GOT3 (cell line): ENCODE data around the gene GDF7.
"Not testable (repeated sequence)": the region's sequence is repeated elsewhere in the genome, so short reads cannot be mapped to it uniquely, and the experiment has no call there.

ENCODE experiments used
- DNase-seq: peaks from one replicate; lab custom pipeline; 2025; ENCODE audit warnings: mixed read lengths; lab: John Stamatoyannopoulos, UW

GDF7 gene

GRCh38 chr2:20698916-20699613 lies 32.1 kb downstream of the GDF7 start:
- no peak for DNase-seq

DNA sequence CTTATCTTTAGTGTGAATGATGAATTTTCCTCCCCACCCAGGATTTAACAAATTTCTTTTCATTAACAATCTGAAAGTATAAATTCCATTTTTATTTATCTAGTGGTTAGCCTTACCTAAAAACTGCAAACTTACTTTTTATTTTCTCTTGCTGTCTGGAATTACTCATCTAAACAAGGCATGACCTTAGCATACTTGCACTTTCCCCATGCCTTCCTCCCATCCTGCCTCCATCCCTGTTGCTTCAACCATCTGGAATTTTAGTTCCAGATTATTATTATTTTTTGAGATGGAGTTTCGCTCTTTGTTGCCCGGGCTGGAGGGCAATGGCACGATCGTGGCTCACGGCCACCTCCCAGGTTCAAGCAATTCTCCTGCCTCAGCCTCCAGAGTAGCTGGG lies 35.6 kb downstream of the GDF7 start:
- DNase-seq = no peak

DNA sequence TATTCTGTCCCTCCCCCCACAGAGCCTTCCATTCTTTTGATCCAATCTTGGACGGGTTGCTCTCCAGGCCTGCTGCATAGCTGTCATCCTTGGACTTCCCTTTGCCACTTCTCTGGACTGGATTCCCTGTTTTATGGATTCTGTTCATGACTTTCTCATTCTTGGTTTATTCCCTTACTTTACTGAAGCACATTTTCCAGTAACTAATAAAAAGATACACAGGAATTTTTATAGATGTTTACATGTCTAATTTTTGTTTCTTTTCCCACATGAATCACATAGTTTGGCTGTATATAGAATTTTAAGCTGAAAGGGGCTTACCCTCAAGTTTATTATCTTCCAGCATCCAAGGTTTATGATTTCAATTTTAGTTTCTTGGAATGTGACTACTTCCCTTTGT lies 37.9 kb downstream of the GDF7 start:
- DNase-seq = no peak

- no peak for DNase-seq
Observed at GRCh38 chr2:20706217-20706616, 39.3 kb downstream of the GDF7 start.

GRCh38 chr2:20706786-20707185 lies 39.8 kb downstream of the GDF7 start:
- DNase-seq = no peak

- DNase-seq = no peak
Observed at GRCh38 chr2:20707601-20708000, 40.7 kb downstream of the GDF7 start.

DNA sequence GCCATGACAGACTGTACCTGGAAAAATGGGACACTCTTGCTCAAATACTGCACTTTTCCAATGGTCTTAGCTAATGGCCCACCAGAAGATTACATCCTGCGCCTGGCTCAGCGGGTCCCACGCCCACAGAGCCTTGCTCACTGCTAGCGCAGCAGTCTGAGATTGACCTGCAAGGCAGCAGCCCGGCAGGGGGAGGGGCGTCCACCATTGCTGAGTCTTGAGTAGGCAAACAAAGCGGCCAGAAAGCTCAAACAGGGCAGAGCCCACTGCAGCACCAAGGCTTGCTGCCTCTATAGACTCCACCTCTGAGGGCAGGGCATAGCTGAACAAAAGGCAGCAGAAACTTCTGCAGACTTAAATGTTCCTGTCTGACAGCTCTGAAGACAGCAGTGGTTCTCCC lies 44.7 kb downstream of the GDF7 start:
- not testable (repeated sequence) for DNase-seq

DNA sequence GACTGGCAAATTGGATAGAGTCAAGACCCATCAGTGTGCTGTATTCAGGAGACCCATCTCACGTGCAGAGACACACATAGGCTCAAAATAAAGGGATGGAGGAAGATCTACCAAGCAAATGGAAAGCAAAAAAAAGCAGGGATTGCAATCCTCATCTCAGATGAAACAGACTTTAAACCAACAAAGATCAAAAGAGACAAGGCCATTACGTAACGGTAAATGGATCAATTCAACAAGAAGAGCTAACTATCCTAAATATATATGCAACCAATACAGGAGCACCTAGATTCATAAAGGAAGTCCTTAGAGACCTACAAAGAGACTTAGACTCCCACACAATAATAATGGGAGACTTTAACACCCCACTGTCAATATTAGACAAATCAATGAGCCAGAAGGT lies 46.6 kb downstream of the GDF7 start:
- DNase-seq = not testable (repeated sequence)

DNA sequence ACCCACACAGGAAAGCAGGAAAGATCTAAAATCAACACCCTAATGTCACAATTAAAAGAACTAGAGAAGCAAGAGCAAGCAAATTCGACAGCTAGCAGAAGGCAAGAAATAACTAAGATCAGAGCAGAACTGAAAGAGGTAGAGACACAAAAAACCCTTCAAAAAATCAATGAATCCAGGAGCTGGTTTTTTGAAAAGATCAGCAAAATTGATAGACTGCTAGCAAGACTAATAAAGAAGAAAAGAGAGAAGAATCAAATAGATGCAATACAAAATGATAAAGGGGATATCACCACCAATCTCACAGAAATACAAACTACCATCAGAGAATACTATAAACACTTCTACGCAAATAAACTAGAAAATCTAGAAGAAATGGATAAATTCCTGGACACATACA lies 47.5 kb downstream of the GDF7 start:
- not testable (repeated sequence) for DNase-seq

DNA sequence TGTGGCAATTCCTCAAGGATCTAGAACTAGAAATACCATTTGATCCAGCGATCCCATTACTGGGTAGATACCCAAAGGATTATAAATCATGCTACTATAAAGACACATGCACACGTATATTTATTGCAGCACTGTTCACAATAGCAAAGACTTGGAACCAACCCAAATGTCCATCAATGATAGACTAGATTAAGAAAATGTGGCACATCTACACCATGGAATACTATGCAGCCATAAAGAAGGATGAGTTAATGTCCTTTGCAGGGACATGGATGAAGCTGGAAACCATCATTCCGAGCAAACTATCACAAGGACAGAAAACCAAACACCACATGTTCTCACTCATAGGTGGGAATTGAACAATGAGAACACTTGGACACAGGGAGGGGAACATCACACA lies 49.2 kb downstream of the GDF7 start:
- not testable (repeated sequence) for DNase-seq

DNA sequence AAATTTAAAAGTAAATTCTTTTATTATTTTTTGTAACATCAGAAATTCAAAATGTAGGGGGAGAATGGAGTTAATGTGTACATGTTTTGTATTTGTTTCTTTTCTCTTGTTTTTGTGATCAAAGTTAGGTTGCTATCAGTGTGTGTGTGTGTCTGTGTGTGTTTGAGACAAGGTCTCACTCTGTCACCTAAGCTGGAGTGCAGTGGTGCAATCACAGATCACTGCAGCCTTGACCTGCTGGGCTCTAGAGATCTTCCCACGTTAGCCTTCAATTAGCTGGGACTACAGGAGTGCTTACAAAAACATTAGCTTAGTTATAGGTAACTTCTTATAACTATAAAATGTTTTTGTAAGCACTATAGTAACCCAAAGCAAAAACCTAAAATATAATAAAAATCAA lies 50.7 kb downstream of the GDF7 start:
- no peak for DNase-seq

DNA sequence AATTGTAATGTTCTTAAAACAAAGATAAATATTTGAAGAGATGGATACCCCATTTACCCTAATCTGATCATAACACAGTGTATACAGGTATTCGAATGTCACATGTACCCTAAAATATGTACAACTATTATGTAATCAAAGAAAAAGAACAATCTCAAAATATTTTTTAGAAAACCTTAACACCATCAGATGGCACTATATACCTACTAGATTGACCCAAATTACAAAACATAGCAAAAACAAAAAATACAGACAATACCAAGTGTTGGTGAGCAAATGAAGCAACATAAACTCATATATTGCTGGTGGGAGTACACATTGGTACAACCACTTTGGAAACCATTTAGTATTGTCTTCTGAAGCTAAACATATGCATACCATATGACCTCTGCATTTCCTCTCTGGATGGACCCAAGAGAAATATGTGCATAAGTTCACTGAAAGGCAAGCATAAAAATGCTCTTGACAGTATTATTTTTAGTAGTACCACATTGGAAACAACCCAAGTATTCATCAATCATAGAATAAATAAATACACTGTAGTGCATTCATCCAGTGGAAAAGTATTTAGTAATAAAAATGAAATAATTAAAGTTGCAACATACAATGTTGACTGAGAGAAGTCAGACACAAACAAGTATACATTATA lies 55.8 kb downstream of the GDF7 start:
- DNase-seq = no peak

- DNase-seq = no peak
Observed at GRCh38 chr2:20723543-20723942, 56.6 kb downstream of the GDF7 start.

GRCh38 chr2:20724500-20725053 lies 57.6 kb downstream of the GDF7 start:
- no peak for DNase-seq

DNA sequence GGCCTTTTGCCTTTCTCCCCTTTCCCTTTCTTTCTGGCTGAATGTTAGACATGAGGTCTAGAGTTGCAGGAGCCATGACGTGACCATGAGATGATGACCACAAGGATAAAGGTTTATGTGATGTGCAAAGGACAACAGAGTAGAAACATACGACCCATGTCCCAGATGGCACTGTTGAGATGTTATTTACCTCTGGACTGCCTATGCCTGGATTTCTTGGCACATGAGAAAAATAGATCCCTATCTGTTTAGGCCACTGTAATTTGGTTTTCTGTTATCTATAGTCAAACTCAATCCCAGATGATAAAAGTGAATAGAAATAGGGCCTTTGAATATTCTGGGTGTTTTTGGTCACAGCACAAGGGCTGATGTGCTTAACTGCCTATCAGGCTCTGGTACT lies 58.8 kb downstream of the GDF7 start:
- DNase-seq = no peak

GRCh38 chr2:20726913-20727312 lies 60.0 kb downstream of the GDF7 start:
- DNase-seq = no peak

DNA sequence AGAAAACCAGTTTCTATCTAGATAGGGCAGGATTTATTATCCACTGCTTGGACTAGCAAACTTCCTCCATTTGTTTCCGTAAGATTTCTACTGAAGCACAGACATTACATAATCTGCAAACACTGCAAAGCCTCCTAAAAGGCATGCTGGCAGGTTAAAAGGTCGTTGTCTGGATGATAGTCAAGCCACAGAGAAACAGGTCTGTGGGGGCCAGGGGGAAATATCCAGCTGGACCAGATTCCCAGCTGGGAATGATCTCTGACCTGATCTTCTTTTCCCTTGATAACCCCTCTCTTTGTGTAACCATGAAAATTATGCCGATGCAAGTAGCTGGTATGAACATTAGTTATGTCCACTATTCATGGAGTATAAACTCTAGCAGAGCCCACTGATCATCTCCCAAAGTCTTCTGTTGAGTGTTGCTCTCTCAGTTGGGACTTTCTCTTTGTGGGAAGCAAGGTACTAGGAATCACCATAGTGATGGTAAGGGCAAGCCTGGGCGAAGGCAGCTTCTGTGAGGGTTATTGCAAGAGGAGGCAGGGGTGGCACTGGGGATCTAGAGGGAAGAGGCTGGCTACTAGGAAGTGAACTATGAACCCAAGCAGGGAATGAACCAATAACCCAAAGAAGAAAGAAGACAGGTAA lies 61.3 kb downstream of the GDF7 start:
- DNase-seq = no peak
